WI38 (cell line): ENCODE data around the gene KRTAP20-2.

Experiments used
- H3K4me3 ChIP-seq: 2 replicates; pipeline ENCODE4 v1.5.1; 2011; ENCODE audit warnings: low read depth, mild to moderate bottlenecking, control low read depth, low read length
- CTCF ChIP-seq: IDR thresholded peaks from 2 replicates; pipeline ENCODE4 v1.5.1; 2012; ENCODE audit warnings: low read depth, mild to moderate bottlenecking, control low read depth, low read length

The KRTAP20-2 gene

GRCh38 chr21:30634906-30635305, at the start of gene KRTAP20-2:
TSS of gene KRTAP20-2 (plus strand) at chr21:30635206. CDS start at chr21:30635264, 58 bp downstream.
- H3K4me3 ChIP-seq = no peak within 1 kb of the TSS

GRCh38 chr21:30590297-30590696, 44.7 kb upstream of the KRTAP20-2 start, which contains the start of gene KRTAP22-2:
TSS of gene KRTAP22-2 (minus strand) at chr21:30590397.
- no peak within 1 kb of the TSS for H3K4me3 ChIP-seq
- TF ChIP-seq CTCF = no peak

More at GRCh38 chr21:30634906-30635305, at the start of gene KRTAP20-2:
- TF ChIP-seq CTCF = no peak

- no peak for TF ChIP-seq CTCF
Measured at GRCh38 chr21:30592140-30592539, 42.9 kb upstream of the KRTAP20-2 start, which contains the start of gene KRTAP6-3. TSS of gene KRTAP6-3 (plus strand) at chr21:30592440. CDS start at chr21:30592446, 6 bp downstream.

GRCh38 chr21:30598802-30599201, 36.2 kb upstream of the KRTAP20-2 start, which contains the start of gene KRTAP6-2:
TSS of gene KRTAP6-2 (minus strand) at chr21:30598902. CDS start at chr21:30598874, 28 bp downstream.
- TF ChIP-seq CTCF = no peak
- H3K4me3 ChIP-seq = no peak within 1 kb of the TSS

More at GRCh38 chr21:30592140-30592539, 42.9 kb upstream of the KRTAP20-2 start, which contains the start of gene KRTAP6-3:
- no peak within 1 kb of the TSS for H3K4me3 ChIP-seq

GRCh38 chr21:30600787-30601186, 34.2 kb upstream of the KRTAP20-2 start, which contains the start of gene KRTAP22-1:
TSS of gene KRTAP22-1 (plus strand) at chr21:30601087.
- H3K4me3 ChIP-seq = no peak within 1 kb of the TSS
- TF ChIP-seq CTCF = no peak

GRCh38 chr21:30605968-30606367, 29.0 kb upstream of the KRTAP20-2 start:
- H3K4me3 ChIP-seq = no peak overlapping the region
- no peak for TF ChIP-seq CTCF

GRCh38 chr21:30612132-30612531, 22.9 kb upstream of the KRTAP20-2 start:
- no peak overlapping the region for H3K4me3 ChIP-seq
- TF ChIP-seq CTCF = no peak
